ENCODE measurements around the gene NDUFC1.

The NDUFC1 gene

DNA sequence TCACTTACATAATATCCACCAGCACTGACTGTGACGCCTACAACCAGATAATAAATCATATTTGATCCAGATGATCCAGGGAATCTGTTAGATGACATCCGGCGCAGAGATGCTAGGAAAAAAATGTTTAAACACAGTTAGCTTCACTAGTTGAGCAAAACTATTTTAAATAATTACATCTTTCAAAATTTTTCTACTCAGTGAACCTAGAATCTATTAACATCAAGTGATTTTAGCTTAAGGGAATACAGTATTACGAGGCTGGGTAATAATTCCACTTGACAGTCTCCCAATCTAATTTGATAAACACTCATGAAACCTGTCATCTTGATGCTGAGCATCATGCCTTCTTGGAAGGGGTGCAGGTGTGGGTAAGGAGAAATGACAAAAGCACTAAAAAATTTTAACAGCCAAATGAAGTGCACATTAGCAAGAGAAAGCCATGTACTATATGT, 27.0 kb downstream of the NDUFC1 start:
- no peak for TF ChIP-seq SIN3A (IDR thresholded peaks at IDR 0.05; ENCODE audit: borderline replicate concordance, insufficient read depth, low read length)
- TF ChIP-seq REST (IDR thresholded peaks at IDR 0.05; ENCODE audit: insufficient read depth in 1 of 2, low read depth in 2 of 2, low read length in 2 of 2): no peak
- no peak for TF ChIP-seq POLR2AphosphoS5 (IDR thresholded peaks at IDR 0.05; ENCODE audit: low read depth, low read length)
- TF ChIP-seq TAF1 (IDR thresholded peaks at IDR 0.05; ENCODE audit: borderline replicate concordance, insufficient read depth, low read length): no peak
- no peak for TF ChIP-seq FOXP2 (optimal IDR thresholded peaks at IDR 0.05; ENCODE audit: borderline replicate concordance, extremely low read depth, extremely low read length, insufficient read depth)

DNA sequence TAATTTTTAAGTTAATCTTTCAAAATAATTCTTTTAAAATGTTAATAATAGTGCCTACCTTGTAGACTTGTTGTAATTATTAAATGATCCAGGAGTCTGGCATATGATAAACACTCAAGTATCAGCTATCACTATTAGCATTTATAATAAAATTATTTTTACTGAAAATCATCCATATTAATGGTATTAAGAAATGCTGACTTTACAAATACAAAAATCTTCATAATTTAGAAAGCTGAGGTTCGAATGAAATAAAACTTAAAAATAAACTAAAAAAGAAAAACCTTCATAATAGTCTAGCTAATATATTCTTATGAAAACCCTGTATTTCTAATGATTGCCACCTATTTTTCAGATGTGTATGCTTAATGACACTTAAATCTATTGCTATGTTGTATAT, 27.5 kb downstream of the NDUFC1 start:
- TF ChIP-seq REST (IDR thresholded peaks at IDR 0.05; ENCODE audit: insufficient read depth in 1 of 2, low read depth in 2 of 2, low read length in 2 of 2) (no peak), SIN3A (IDR thresholded peaks at IDR 0.05; ENCODE audit: borderline replicate concordance, insufficient read depth, low read length) (no peak), TAF1 (IDR thresholded peaks at IDR 0.05; ENCODE audit: borderline replicate concordance, insufficient read depth, low read length) (no peak), POLR2AphosphoS5 (IDR thresholded peaks at IDR 0.05; ENCODE audit: low read depth, low read length) (no peak), FOXP2 (optimal IDR thresholded peaks at IDR 0.05; ENCODE audit: borderline replicate concordance, extremely low read depth, extremely low read length, insufficient read depth) (no peak)

- TF ChIP-seq FOXP2 (optimal IDR thresholded peaks at IDR 0.05; ENCODE audit: borderline replicate concordance, extremely low read depth, extremely low read length, insufficient read depth) (no peak), TAF1 (IDR thresholded peaks at IDR 0.05; ENCODE audit: borderline replicate concordance, insufficient read depth, low read length) (no peak), REST (IDR thresholded peaks at IDR 0.05; ENCODE audit: insufficient read depth in 1 of 2, low read depth in 2 of 2, low read length in 2 of 2) (no peak), SIN3A (IDR thresholded peaks at IDR 0.05; ENCODE audit: borderline replicate concordance, insufficient read depth, low read length) (no peak), POLR2AphosphoS5 (IDR thresholded peaks at IDR 0.05; ENCODE audit: low read depth, low read length) (no peak)
Measured at GRCh38 chr4:139273835-139274234, 28.4 kb downstream of the NDUFC1 start.

DNA sequence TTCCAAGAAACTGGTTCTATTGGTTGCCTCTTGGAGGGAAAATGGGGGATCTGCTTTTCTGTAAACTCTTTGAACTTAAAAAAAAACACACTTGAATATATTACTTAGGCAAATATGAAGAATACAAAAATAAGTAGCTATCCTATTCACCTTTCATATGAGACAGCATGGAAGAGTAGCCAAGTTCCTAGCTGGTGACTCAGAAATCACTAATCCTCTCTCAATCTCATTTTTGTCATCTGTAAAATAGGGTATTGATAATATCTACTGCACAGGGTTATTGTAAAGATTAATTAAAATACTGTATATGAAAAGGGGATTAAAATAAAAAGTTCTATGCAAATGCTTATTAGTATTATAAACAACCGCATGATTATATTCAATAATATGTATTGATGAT, 35.0 kb downstream of the NDUFC1 start:
- TF ChIP-seq SIN3A (IDR thresholded peaks at IDR 0.05; ENCODE audit: borderline replicate concordance, insufficient read depth, low read length) (no peak), FOXP2 (optimal IDR thresholded peaks at IDR 0.05; ENCODE audit: borderline replicate concordance, extremely low read depth, extremely low read length, insufficient read depth) (no peak), TAF1 (IDR thresholded peaks at IDR 0.05; ENCODE audit: borderline replicate concordance, insufficient read depth, low read length) (no peak), POLR2AphosphoS5 (IDR thresholded peaks at IDR 0.05; ENCODE audit: low read depth, low read length) (no peak), REST (IDR thresholded peaks at IDR 0.05; ENCODE audit: insufficient read depth in 1 of 2, low read depth in 2 of 2, low read length in 2 of 2) (no peak)

All from PFSK-1 (cell line).